Measurements from ENCODE around the gene NMRAL1. TPM values are rescaled to one million over a fixed set of nuclear protein-coding genes. Genes with fewer than 3 reads are reported as not detected.

NMRAL1 gene
- total RNA-seq, 4 donors from 2014 or later, result 37.0 to 320 (median 59.3) TPM

DNA sequence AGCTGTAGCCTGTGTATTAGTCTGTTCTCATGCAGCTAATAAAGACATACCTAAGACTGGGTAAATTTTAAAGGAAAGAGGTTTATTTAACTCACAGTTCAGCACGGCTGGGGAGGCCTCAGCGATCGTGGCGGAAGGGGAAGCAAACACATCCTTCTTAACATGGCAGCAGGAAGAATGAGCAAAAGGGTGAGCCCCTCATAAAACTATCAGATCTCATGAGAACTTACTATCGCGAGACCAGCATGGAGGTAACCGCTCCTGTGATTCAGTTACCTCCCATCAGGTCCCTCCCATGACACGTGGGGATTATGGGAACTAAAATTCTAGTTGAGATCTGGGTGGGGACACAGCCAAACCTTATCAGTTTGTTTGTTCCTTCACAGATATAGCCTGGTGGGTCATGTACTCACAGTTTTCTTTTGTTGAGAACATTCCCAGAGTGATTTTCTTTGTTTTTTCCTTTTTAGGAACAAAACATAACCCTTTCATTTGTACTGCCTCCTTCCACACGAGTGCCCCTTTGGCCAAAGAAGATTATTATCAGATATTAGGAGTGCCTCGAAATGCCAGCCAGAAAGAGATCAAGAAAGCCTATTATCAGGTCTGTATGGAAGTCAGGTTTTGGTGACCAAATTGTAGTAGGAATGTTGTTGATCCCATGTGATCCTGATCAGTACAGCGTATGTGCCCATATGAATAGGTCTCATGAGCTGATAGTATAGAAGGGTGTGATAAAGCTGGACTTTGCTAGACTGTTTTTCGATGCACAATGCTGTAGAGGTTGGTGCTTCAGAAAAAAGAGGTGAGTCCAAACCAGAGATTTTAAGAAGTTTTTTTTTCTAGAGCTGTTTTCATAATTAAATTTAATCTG lies 40.3 kb downstream of the NMRAL1 start:
- DNase-seq, result no peak
- H3K36me3 ChIP-seq, result no peaks in the 10 kb centered on the region
- no peaks in the 10 kb centered on the region for H3K27me3 ChIP-seq
- H3K27ac ChIP-seq, result no peak overlapping the region
- no peak for TF ChIP-seq POLR2A (IDR thresholded peaks at IDR 0.05)
- TF ChIP-seq, protein P1, sequence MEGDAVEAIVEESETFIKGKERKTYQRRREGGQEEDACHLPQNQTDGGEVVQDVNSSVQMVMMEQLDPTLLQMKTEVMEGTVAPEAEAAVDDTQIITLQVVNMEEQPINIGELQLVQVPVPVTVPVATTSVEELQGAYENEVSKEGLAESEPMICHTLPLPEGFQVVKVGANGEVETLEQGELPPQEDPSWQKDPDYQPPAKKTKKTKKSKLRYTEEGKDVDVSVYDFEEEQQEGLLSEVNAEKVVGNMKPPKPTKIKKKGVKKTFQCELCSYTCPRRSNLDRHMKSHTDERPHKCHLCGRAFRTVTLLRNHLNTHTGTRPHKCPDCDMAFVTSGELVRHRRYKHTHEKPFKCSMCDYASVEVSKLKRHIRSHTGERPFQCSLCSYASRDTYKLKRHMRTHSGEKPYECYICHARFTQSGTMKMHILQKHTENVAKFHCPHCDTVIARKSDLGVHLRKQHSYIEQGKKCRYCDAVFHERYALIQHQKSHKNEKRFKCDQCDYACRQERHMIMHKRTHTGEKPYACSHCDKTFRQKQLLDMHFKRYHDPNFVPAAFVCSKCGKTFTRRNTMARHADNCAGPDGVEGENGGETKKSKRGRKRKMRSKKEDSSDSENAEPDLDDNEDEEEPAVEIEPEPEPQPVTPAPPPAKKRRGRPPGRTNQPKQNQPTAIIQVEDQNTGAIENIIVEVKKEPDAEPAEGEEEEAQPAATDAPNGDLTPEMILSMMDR (IDR thresholded peaks at IDR 0.05), result no peak
- H3K9me3 ChIP-seq, result no peaks in the 10 kb centered on the region
- H3K4me1 ChIP-seq, result no peaks in the 10 kb centered on the region
- intact Hi-C loops (cut with DNase I; ENCODE audit: low total_unique reads), result no loop called here
- no peak overlapping the region for H3K4me3 ChIP-seq

DNA sequence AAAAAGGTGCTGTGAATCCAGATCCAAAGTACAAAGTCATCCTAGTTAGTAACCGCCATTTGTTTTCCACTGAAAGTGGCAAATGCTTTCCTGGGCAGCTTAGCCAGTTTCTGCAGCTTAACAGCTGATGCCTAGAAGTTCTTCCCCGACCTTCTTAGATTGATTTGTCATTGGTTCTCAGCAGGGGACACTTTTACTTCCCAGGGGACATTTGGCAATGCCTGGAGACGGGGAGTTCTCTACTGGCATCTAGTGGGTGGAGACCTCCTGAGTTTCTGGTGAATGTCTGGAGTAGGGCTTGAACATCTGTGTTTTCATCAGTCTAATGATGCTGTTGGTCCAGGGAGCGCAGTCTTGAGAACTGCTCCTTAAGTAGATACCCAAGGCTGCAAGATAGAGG lies 41.2 kb downstream of the NMRAL1 start:
- no peaks in the 10 kb centered on the region for H3K27me3 ChIP-seq
- intact Hi-C loops (cut with DNase I; ENCODE audit: low total_unique reads), result no loop called here
- no peak overlapping the region for H3K27ac ChIP-seq
- no peaks in the 10 kb centered on the region for H3K4me1 ChIP-seq
- TF ChIP-seq, protein P1 (IDR thresholded peaks at IDR 0.05), result no peak
- TF ChIP-seq POLR2A (IDR thresholded peaks at IDR 0.05), result no peak
- no peaks in the 10 kb centered on the region for H3K36me3 ChIP-seq
- no peak overlapping the region for H3K4me3 ChIP-seq
- no peaks in the 10 kb centered on the region for H3K9me3 ChIP-seq
- DNase-seq, result no peak

DNA sequence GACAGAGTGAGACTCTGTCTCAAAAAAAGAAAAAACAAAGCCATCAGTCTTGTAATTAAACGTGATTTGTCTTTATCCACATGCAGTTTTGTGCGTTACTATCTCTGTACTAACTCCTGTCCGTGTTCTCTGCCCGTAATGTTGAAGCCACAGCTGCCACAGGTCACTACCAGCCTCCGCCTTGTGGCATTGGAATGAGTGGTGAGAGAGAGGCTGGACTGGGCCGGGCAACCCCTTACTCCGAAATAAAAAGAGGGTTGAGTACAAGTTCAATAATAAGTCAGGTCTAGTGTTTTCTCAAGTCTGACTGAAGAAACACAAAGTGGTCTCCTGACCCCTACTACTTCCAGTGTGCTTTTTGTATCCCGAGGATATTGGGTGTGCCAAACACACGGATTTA lies 43.4 kb downstream of the NMRAL1 start:
- H3K36me3 ChIP-seq, result no peaks in the 10 kb centered on the region
- DNase-seq, result no peak
- H3K27ac ChIP-seq, result no peak overlapping the region
- no peaks in the 10 kb centered on the region for H3K9me3 ChIP-seq
- intact Hi-C loops (cut with DNase I; ENCODE audit: low total_unique reads), result no loop called here
- TF ChIP-seq POLR2A (IDR thresholded peaks at IDR 0.05), result no peak
- TF ChIP-seq, protein P1 (IDR thresholded peaks at IDR 0.05), result no peak
- no peak overlapping the region for H3K4me3 ChIP-seq
- H3K27me3 ChIP-seq, result no peaks in the 10 kb centered on the region
- H3K4me1 ChIP-seq, result no peaks in the 10 kb centered on the region

DNA sequence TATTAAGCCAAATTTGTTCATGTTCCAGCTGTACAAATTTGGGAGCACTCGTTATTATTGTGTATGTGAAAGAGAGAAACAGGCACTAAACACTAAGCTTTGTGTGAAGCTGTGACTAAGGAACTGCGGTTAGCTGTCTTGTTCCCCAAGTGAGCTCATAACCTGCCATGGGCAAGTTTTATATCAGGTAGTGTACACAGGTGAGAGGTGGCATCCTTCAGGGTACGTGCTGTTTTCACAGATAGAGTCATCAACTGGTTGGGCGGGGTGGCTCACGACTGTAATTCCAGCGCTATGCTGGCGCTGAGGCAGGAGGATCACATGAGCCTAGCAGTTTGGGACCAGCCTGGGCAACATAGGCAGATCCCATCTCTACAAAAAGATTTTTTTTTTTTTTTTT lies 45.9 kb downstream of the NMRAL1 start:
- Histone ChIP-seq H3K36me3 (no peaks in the 10 kb centered on the region), H3K4me1 (peaks cover 0 to 5% of the 10 kb centered on the region in 2 donors), H3K27me3 (no peaks in the 10 kb centered on the region), H3K27ac (no peak overlapping the region), H3K4me3 (no peak overlapping the region), H3K9me3 (no peaks in the 10 kb centered on the region)
- no peak for DNase-seq
- TF ChIP-seq POLR2A (IDR thresholded peaks at IDR 0.05), result no peak
- TF ChIP-seq, protein P1 (IDR thresholded peaks at IDR 0.05), result no peak
- intact Hi-C loops (cut with DNase I; ENCODE audit: low total_unique reads), result no loop called here

DNA sequence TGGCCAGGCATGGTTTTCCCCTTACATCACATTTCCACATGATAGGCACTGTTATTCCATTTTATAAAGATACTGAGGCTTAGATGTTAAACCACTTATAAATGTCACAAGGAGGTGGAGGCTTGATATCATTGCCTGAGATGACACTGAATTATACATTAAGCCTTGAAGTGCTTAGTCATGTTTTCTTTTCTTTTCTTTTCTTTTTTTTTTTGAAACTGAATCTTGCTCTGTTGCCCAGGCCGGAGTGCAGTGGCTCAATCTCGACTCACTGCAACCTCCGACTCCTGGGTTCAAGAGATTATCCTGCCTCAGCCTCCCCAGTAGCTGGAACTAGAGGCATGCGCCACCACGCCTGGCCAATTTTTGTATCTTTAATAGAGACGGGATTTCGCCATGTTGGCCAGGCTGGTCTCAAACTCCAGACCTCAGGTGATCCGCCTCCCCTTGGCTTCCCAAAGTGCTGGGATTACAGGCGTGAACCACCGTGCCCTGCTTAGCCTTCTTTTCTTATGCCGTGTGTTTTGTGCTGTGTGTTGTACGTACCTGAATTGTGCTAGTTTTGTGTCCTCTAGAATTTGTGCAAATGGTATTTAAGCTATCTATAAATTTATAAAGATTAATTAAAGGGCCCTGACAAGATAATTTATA lies 47.6 kb downstream of the NMRAL1 start:
- intact Hi-C loops (cut with DNase I; ENCODE audit: low total_unique reads), result no loop called here
- Histone ChIP-seq H3K27ac (no peak overlapping the region), H3K4me3 (peak overlapping the region; percentile 88 to 95), H3K36me3 (no peaks in the 10 kb centered on the region), H3K9me3 (no peaks in the 10 kb centered on the region), H3K27me3 (no peaks in the 10 kb centered on the region), H3K4me1 (peaks cover 0 to 5% of the 10 kb centered on the region in 2 donors)
- TF ChIP-seq POLR2A (IDR thresholded peaks at IDR 0.05), result no peak
- TF ChIP-seq, protein P1 (IDR thresholded peaks at IDR 0.05), result no peak
- DNase-seq, result no peak

Data from uterus (tissue), 4 donors.